PC-3 (cell line): ENCODE results near the gene SLC6A6. TPM values are rescaled to one million over a fixed set of nuclear protein-coding genes. Genes with fewer than 3 reads are reported as not detected.
A peak's percentile ranks its signal among the peaks of the same experiment; 100 is the strongest.

Source experiments
- ATAC-seq: fragments of 200-7000 bp; cut with Tn5 transposase; 2 replicates; pipeline ENCODE4 v1.9.1; 2020; ENCODE audit warnings: mild to moderate bottlenecking, moderate library complexity
- BruUV-seq: library from RNA; stranded (reverse); fragments of 400-500 nt; replicated peaks from 2 replicates; lab custom pipeline; 2021; lab: Mats Ljungman, UMichigan
- CTCF ChIA-PET: fragments of 300-600 bp; sonication (Branson Sonifier 250); formaldehyde crosslinking; loops from one replicate; lab custom pipeline; 2022; ENCODE audit warnings: antibody characterized with exemption; lab: Charles Lee
- POLR2A ChIA-PET: fragments of 300-600 bp; sonication (Branson Sonifier 250); formaldehyde crosslinking; loops from one replicate; lab custom pipeline; 2022; ENCODE audit warnings: antibody characterized with exemption; ENCODE audit not compliant: unreplicated experiment; lab: Charles Lee
- DNase-seq: peaks from one replicate; pipeline ENCODE4 v3.0.0-alpha.2; 2015
- H2AFZ ChIP-seq: fragments of 300-600 bp; sonication (generic); 2 replicates; pipeline ENCODE4 v1.6.0; 2016; ENCODE audit warnings: antibody characterized with exemption, low read length
- H3F3A ChIP-seq: fragments of 300-600 bp; sonication (generic); one replicate; pipeline ENCODE4 v1.6.0; 2017; ENCODE audit warnings: antibody characterized with exemption, low read length, control low read depth, mild to moderate bottlenecking; ENCODE audit not compliant: unreplicated experiment
- H3K27ac ChIP-seq: fragments of 300-600 bp; sonication (generic); 2 replicates; pipeline ENCODE4 v1.5.1; 2016; ENCODE audit warnings: mild to moderate bottlenecking, low read length
- H3K27me3 ChIP-seq: fragments of 300-600 bp; sonication (generic); 2 replicates; pipeline ENCODE4 v1.6.1; 2016; ENCODE audit warnings: low read length, mixed read lengths
- H3K36me3 ChIP-seq: fragments of 300-600 bp; sonication (generic); 2 replicates; pipeline ENCODE4 v1.6.1; 2016; ENCODE audit warnings: low read depth, mixed run types, low read length, mixed read lengths
- H3K4me1 ChIP-seq: fragments of 300-600 bp; sonication (generic); 2 replicates; pipeline ENCODE4 v1.5.1; 2016; ENCODE audit warnings: low read length; ENCODE audit not compliant: insufficient read depth
- H3K4me2 ChIP-seq: fragments of 300-600 bp; sonication (generic); 2 replicates; pipeline ENCODE4 v1.6.0; 2016; ENCODE audit warnings: low read length
- H3K4me3 ChIP-seq: fragments of 300-600 bp; sonication (generic); 2 replicates; pipeline ENCODE4 v1.5.1; 2016; ENCODE audit warnings: mild to moderate bottlenecking, low read length, mixed read lengths
- H3K79me2 ChIP-seq: fragments of 300-600 bp; sonication (generic); 2 replicates; pipeline ENCODE4 v1.6.1; 2017; ENCODE audit warnings: low read length, mixed read lengths
- H3K9ac ChIP-seq: fragments of 300-600 bp; sonication (generic); 2 replicates; pipeline ENCODE4 v1.6.0; 2016; ENCODE audit warnings: mild to moderate bottlenecking, low read length
- H3K9me2 ChIP-seq: fragments of 300-600 bp; sonication (generic); replicated peaks from 2 replicates; pipeline ENCODE4 v1.6.1; 2016; ENCODE audit warnings: mixed run types, low read length, mixed read lengths
- H3K9me3 ChIP-seq: fragments of 300-600 bp; sonication (generic); 2 replicates; pipeline ENCODE4 v1.6.1; 2016; ENCODE audit warnings: low read length, mixed read lengths
- H4K20me1 ChIP-seq: fragments of 300-600 bp; sonication (generic); 2 replicates; pipeline ENCODE4 v1.6.1; 2016; ENCODE audit warnings: low read length, mixed read lengths
- CTCF ChIP-seq: fragments of 300-600 bp; sonication (generic); conservative IDR thresholded peaks from 2 replicates; pipeline ENCODE4 v1.5.1; 2017; ENCODE audit warnings: antibody characterized with exemption, low read depth, mild to moderate bottlenecking, low read length
- EZH2 ChIP-seq: fragments of 300-600 bp; sonication (generic); IDR thresholded peaks from one replicate; pipeline ENCODE4 v1.6.1; 2017; ENCODE audit warnings: antibody characterized with exemption, mild to moderate bottlenecking, low read length; ENCODE audit not compliant: unreplicated experiment
- EZH2phosphoT487 ChIP-seq: fragments of 300-600 bp; sonication (generic); IDR thresholded peaks from 2 replicates; pipeline ENCODE4 v1.6.1; 2018; ENCODE audit warnings: mild to moderate bottlenecking, antibody characterized with exemption, low read length, borderline replicate concordance
- intact Hi-C: fragments of 100-400 bp; cut with micrococcal nuclease; formaldehyde crosslinking; loops from 2 replicates; pipeline ENCODE4 v1.9.0; 2023
- total RNA-seq: library from RNA; depleted of rRNA; stranded (reverse); fragments of >200 nt; gene quantifications from 2 replicates; pipeline ENCODE4 v1.2.3, GENCODE V29; 2014

The SLC6A6 gene
- total RNA-seq, 1 experiment from 2014 or later, result 28.1 TPM

- peaks cover 67% of the 10 kb centered on the region for H3K79me2 ChIP-seq
- 0 out of 2 replicates have a peak overlapping the region, but pooled peaks have one; percentile 28 for H3K9ac ChIP-seq
- intact Hi-C loops, result loop anchor here (2.0 kb wide), 1 partner anchor 39 kb away; no protein-coding TSS in a partner anchor
- H3K4me2 ChIP-seq, result peak overlapping the region; percentile 51
- no peak overlapping the region for H2AFZ ChIP-seq
- peak overlapping the region; percentile 76 for H3K27ac ChIP-seq
- 0 out of 2 replicates have a peak, but pooled peaks cover 6% of the 10 kb centered on the region for H3K36me3 ChIP-seq
- BruUV-seq, result no TSS peak
- ChIA-PET CTCF (no interaction called here), POLR2A (interaction anchor here (0.5 kb wide), 1 partner anchor 533 kb away, joined by 4 read pairs; no protein-coding TSS in a partner anchor)
- no peaks in the 10 kb centered on the region for H3K9me3 ChIP-seq
- H3K9me2 ChIP-seq, result no peaks in the 10 kb centered on the region
- H3K4me1 ChIP-seq, result peaks cover 70% of the 10 kb centered on the region
- peaks cover 4% of the 10 kb centered on the region for H3F3A ChIP-seq
- H3K27me3 ChIP-seq, result no peaks in the 10 kb centered on the region
- no peaks in the 10 kb centered on the region; the same call in 1 of the 2 replicates for H4K20me1 ChIP-seq
- ATAC-seq (peak; percentile 81), DNase-seq (peak; percentile 83)
- 0 out of 2 replicates have a peak overlapping the region, but pooled peaks have one; percentile 18 for H3K4me3 ChIP-seq
- TF ChIP-seq CTCF (no peak), EZH2phosphoT487 (no peak), EZH2 (no peak)
These were observed 11.1 kb downstream of the SLC6A6 start for GRCh38 chr3:14413381-14414071.

- Histone ChIP-seq H2AFZ (no peak overlapping the region), H3K9me2 (no peaks in the 10 kb centered on the region), H3F3A (peaks cover 4% of the 10 kb centered on the region), H3K27me3 (no peaks in the 10 kb centered on the region), H3K79me2 (peaks cover 55% of the 10 kb centered on the region), H3K36me3 (peaks cover 6% of the 10 kb centered on the region; the same call in 1 of the 2 replicates), H4K20me1 (no peaks in the 10 kb centered on the region; the same call in 1 of the 2 replicates), H3K9ac (no peak overlapping the region), H3K4me2 (peak overlapping the region; percentile 38; the same call in 1 of the 2 replicates), H3K9me3 (no peaks in the 10 kb centered on the region), H3K27ac (peak overlapping the region; percentile 4; the same call in 1 of the 2 replicates), H3K4me3 (no peak overlapping the region), H3K4me1 (peaks cover 62% of the 10 kb centered on the region)
- no TSS peak for BruUV-seq
- ChIA-PET CTCF (no interaction called here), POLR2A (no interaction called here)
- TF ChIP-seq EZH2phosphoT487 (no peak), CTCF (no peak), EZH2 (no peak)
- ATAC-seq (no peak), DNase-seq (no peak)
- intact Hi-C loops, result no loop called here
These were observed 12.5 kb downstream of the SLC6A6 start for GRCh38 chr3:14414846-14415464.
